ENCODE results near the gene GOLGA8B.
"Not testable (repeated sequence)": the region's sequence is repeated elsewhere in the genome, so short reads cannot be mapped to it uniquely, and the experiment has no call there.

The GOLGA8B gene

DNA sequence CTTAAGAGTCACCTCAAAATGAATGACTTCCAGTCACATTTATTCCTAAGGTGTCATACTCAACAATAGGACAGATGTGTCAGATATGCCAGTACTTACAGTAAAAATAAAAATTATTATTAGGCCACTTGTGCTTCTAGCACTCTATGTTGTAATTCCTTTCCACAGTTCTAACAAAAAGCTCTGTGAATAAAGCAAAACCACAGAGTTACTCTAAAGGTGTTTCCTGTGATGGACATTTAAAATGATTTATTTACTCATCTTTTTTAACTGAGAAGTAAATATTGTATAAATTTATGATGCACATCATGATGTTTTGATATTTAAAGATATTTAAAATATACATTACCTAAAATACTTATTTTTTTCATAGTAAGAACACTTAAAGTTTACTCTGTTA is 13.9 kb upstream of the GOLGA8B start:
- DNase-seq (ENCODE audit: low read depth, low spot score): no peak

GRCh38 chr15:34594361-34594760 is 10.9 kb upstream of the GOLGA8B start:
- DNase-seq (ENCODE audit: low read depth, low spot score): no peak

DNA sequence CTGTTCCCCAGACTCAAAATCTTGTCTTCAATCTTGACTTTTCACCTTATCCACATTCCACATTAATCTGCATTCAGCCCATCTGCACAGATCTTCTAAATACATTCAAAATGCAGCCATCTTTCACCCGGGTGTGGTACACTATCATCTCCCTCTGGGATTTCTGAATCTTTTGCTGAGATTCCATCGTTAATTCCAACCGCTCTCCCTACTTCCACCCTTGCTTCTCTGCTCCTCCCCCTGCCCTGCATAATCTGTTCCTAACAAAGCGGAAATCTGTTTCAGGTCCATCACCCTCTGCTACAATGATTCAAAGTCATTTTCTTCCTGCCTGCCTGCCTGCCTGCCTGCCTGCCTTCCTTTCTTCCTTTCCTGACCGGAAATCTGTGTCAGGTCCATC is 7.9 kb upstream of the GOLGA8B start:
- DNase-seq (ENCODE audit: low read depth, low spot score): no peak

- peak; percentile 83 for DNase-seq (ENCODE audit: low read depth, low spot score)
Observed at GRCh38 chr15:34588046-34588674, 4.7 kb upstream of the GOLGA8B start.

GRCh38 chr15:34585966-34586365 is 2.5 kb upstream of the GOLGA8B start:
- not testable (repeated sequence) for DNase-seq (ENCODE audit: low read depth, low spot score)

GRCh38 chr15:34584996-34585395 is 1.5 kb upstream of the GOLGA8B start:
- no peak for DNase-seq (ENCODE audit: low read depth, low spot score)

- no peak for DNase-seq (ENCODE audit: low read depth, low spot score)
Observed at GRCh38 chr15:34584330-34584668, 848 bp upstream of the GOLGA8B start.

DNA sequence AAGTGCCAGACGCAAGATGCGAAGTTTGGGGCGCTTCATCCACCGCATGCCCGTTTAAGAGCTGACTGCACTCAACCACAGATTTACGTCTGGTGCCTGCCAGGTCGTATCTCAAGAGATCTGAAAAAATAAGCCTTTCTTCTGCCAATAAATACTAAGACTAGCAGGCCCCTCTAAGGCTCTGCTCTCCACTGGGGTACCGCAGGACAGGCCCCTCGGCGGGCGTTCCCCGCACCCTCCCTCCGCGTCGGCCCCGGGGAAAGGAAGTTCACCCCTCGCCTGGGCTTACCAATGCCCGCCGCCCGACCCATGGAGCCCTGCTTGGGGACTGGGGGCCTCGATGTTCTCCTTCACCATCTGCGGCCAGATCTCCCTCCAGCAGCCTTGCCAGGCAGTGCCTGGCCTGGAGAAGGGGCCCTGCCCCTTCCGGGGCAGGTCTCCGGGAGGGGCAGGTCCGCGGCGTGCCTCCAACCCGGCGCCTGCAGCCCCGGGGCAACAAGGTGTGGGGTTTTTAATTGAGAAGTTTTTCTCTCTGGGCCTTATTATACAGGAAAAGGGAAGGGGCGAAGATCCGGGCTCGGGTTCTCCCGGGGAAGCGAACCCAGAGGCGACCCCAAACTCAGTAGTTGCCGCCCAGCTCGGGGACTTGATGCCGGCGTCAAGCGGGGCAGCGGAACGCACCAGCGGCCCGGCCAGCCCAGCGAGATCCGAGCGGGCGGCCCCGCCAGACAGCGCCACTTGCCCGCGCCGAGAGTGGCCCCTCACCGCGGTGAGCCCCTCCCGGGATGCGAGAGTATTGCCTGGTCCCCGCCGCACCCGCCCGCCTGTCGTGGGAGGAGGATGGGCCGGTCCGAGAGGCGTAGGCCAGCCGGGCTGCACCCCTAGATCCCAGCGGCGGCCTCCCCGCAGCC is 735 bp downstream of the GOLGA8B start:
- DNase-seq (ENCODE audit: low read depth, low spot score): peak; percentile 63

DNA sequence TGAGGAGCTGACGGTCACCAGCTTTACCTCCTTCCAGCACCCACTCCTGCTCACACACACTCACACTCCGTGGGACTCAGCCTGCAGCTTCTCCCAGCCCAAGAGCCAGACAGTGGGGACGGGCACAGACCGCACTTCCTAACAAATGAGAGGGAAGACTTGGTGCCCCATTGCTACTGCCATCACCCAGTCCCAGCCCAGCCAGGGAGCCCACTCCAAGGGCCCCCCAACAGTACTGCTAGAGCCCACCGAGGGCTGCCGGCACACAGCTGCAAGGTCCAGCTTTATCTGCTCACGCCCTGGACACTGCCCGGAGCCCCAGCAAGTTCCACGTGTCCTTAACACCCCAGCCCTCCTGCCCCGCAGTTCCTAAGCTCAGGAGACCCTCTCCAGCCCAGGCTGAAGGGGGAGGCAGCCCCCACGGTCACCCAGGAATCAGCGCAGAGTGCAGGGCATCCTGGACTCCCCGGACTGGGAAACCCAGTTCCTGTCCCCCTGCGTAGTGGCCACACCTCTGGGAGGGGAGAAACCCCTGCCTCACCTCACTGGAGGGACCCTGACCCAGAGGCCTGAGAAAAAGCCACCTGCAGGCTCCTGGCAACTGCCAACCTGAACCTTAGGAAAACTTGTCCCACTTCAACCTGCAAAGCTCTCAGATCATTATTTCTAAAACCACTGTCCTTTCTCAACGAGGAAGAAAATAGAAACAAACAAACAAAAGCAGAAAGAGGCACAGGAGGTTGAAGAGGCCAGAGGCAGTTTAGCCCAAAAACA is 1.6 kb downstream of the GOLGA8B start:
- DNase-seq (ENCODE audit: low read depth, low spot score): not testable (repeated sequence)

- DNase-seq (ENCODE audit: low read depth, low spot score): no peak
Observed at GRCh38 chr15:34581043-34581365, 2.4 kb downstream of the GOLGA8B start.

GRCh38 chr15:34580251-34581042 is 3.0 kb downstream of the GOLGA8B start:
- peak; percentile 12 for DNase-seq (ENCODE audit: low read depth, low spot score)

- DNase-seq (ENCODE audit: low read depth, low spot score): no peak
Observed at GRCh38 chr15:34578283-34578674, 5.2 kb downstream of the GOLGA8B start.

DNA sequence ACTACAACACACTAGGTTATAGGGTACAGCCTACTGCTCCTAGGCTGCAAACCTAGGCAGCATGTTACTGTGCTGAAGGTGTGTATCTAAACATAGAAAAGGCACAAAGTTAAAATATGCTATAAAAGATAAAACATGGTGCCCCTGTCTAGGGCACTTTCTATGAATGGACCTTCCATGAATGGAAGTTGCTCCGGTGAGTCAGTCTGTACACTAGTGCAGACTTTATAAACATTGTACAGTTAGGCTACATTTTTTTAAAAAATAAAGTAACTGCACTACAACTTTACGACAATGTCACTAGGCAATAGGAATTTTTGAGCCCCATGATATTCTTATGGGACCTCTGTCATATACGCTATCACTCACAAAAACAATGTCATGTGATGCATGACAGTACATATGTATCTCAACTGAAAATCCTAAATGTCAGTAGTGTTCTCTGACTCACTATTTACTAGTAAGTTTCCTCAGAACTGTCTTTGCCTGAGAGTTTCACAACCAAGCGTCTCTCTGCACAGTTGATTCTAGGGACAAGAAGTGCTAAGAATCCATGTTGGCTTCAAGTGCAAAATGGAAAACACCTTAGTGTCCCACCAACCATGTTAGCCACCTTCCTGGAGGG is 5.7 kb downstream of the GOLGA8B start:
- not testable (repeated sequence) for DNase-seq (ENCODE audit: low read depth, low spot score)

- DNase-seq (ENCODE audit: low read depth, low spot score): not testable (repeated sequence)
Observed at GRCh38 chr15:34575035-34575434, 8.4 kb downstream of the GOLGA8B start.

- not testable (repeated sequence) for DNase-seq (ENCODE audit: low read depth, low spot score)
Observed at GRCh38 chr15:34572921-34573320, 10.5 kb downstream of the GOLGA8B start.

DNA sequence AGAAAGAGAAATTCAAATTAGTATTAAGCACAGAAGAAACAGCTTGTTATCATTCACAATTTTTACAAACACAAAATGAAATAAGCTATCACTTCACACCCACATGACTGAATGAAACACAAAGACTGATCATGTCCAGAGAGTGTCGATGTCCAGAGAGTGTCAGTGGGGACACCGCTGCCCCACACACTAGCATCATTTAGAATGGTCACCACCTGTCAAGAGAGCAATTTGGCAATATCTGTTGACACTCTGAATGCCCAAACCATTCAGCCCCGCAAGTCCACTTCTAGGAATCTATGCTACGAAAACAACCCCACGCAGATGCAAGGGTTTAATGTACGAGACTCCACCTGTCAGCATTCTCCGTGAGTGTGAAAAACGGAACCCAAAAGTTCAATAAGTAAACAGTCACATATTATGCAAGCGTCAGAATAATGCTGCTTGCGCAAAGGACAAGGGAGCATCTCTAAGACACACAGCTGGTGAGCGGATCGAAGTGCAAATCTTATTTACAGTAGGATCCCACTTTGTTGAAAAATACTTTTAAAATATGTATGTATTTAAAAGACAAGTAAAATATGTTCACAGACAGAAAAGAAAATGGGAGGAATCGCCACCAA is 11.3 kb downstream of the GOLGA8B start:
- not testable (repeated sequence) for DNase-seq (ENCODE audit: low read depth, low spot score)

DNA sequence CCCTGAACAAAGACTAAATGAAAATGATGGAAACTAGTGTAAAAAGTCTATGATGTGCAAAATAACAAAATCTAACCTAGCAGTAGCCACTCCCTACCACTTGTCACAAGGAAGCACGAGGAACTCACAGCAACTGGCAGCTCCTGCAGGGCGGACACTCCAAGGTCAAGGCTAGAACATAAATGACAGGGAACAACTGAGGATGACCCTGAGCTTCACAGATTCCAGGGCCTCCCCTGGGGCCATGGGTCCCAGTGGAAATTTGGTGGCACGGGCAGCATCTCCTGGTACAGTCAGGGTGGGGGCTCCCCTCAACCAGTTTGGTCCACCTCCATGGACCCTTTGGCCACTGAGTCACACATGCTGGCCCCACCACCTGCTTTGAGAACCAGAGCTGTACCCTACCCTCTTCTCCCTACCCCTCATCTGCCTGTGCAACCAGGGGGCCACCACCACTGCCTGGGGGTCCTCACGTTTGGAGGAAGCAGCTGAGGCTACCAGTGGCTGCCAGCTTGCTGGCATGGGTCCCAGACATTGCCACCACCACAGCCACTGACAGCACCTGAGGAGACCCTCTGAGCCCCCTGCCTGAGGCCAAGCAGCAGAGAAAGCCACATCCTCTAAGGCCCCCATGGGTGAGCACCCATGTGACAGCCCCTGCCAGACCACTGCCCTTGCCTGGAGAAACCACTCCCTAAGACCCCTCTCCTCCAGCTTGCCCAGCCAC is 13.6 kb downstream of the GOLGA8B start:
- DNase-seq (ENCODE audit: low read depth, low spot score): not testable (repeated sequence)

DNA sequence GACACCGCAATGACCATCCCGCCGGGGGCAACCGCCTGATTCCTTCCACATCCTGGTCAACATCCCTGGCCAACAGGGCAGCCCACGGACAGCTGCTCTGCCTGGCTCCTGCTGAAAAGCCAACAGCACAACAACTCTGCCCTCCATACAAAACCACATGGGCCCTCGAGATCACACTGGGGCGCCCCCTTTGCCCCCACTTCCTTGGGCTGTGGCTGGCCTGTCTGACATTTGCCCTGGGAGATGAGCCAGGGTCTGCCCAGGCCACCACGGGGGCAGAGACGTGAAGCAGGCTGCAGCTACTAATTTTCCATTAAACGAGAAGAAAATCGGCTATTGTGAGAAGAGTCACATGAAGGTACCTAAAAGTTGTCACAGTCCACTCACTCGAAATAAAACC is 16.3 kb downstream of the GOLGA8B start:
- DNase-seq (ENCODE audit: low read depth, low spot score): not testable (repeated sequence)

GRCh38 chr15:34564711-34565110 is 18.7 kb downstream of the GOLGA8B start:
- DNase-seq (ENCODE audit: low read depth, low spot score): not testable (repeated sequence)

- not testable (repeated sequence) for DNase-seq (ENCODE audit: low read depth, low spot score)
Observed at GRCh38 chr15:34560814-34561213, 22.6 kb downstream of the GOLGA8B start.

All from astrocyte of the hippocampus (primary cell).